Body of pancreas (tissue), 4 donors: ENCODE data around the gene OAS1. TPM values are rescaled to one million over a fixed set of nuclear protein-coding genes. Genes with fewer than 3 reads are reported as not detected.

Source experiments
- ATAC-seq: fragments of 150-250 bp; one replicate; pipeline ENCODE4 v1.9.1; 2016
- DNase-seq, 4 donors: peaks; one replicate each; pipeline ENCODE4 v3.0.0-alpha.2; 2019
- H3K27ac ChIP-seq, 4 donors: fragments of 200-600 bp; sonication (generic); 1 replicate in 3 of 4; 2 replicates in 1 of 4; pipeline versions ENCODE4 v1.5.1 to v1.6.1; 2016 to 2019; ENCODE audit warnings: mild to moderate bottlenecking in 1 of 4, mixed read lengths in 1 of 4, moderate library complexity in 1 of 4
- H3K27me3 ChIP-seq, 2 donors: fragments of 200-600 bp; sonication (generic); one replicate each; pipeline ENCODE4 v1.6.0; 2016; ENCODE audit warnings: mild to moderate bottlenecking in 1 of 2
- H3K36me3 ChIP-seq, 2 donors: fragments of 200-600 bp; sonication (generic); replicated peaks in 1 of 2; 2 replicates each; pipeline ENCODE4 v1.5.1; 2016; ENCODE audit warnings: low read depth in 2 of 2; ENCODE audit not compliant: insufficient read depth in 1 of 2
- H3K4me1 ChIP-seq: fragments of 200-600 bp; sonication (generic); one replicate; pipeline ENCODE4 v1.6.0; 2016
- H3K4me3 ChIP-seq, 2 donors: fragments of 200-600 bp; sonication (generic); 1 replicate in 1 of 2; 2 replicates in 1 of 2; pipeline ENCODE4 v1.5.1; 2016 to 2019
- H3K9me3 ChIP-seq, 3 donors: fragments of 200-600 bp; sonication (generic); 1 replicate in 2 of 3; 2 replicates in 1 of 3; pipeline ENCODE4 v1.5.1; 2016
- POLR2A ChIP-seq, 3 donors: fragments of 450-650 bp; IDR thresholded peaks; one replicate each; pipeline ENCODE4 v1.6.1; 2016; ENCODE audit warnings: antibody characterized with exemption in 3 of 3, mild to moderate bottlenecking in 2 of 3
- WGBS, 2 donors: methylation state at CpG; one replicate each; pipeline ENCODE4 v1.1.5; 2017; 5-methylcytosine and 5-hydroxymethylcytosine counted together
- intact Hi-C: fragments of 100-400 bp; cut with DNase I; formaldehyde crosslinking; loops from one replicate; pipeline ENCODE4 v1.15.1; 2023
- total RNA-seq, 2 donors: library from RNA; depleted of rRNA; stranded (reverse); fragments of >200 nt; gene quantifications; one replicate each; pipeline ENCODE4 v1.1.0, GENCODE V29; 2016
- TF ChIP-seq, protein P1 (sequence below), 7 experiments: fragments of 450-650 bp in 4 of 7; fragments of 200-600 bp in 3 of 7; sonication (generic) in 3 of 7; IDR thresholded peaks; one replicate each; pipeline ENCODE4 v1.5.1; 2016 to 2019; ENCODE audit warnings: antibody characterized with exemption in 7 of 7

The OAS1 gene
- 1 to 10 TPM; 4.3 to 7.8 TPM for total RNA-seq

GRCh38 chr12:112906712-112907414 lies at the start of gene OAS1:
OAS1 (plus strand) TSS chr12:112906962; CDS start chr12:112907040, 78 bp downstream.
- DNase-seq (peak in 3 of 4 donors; percentile 23 to 66 (median 24)), ATAC-seq (peak; percentile 83)
- intact Hi-C loops: no loop called here
- TF ChIP-seq, protein P1, sequence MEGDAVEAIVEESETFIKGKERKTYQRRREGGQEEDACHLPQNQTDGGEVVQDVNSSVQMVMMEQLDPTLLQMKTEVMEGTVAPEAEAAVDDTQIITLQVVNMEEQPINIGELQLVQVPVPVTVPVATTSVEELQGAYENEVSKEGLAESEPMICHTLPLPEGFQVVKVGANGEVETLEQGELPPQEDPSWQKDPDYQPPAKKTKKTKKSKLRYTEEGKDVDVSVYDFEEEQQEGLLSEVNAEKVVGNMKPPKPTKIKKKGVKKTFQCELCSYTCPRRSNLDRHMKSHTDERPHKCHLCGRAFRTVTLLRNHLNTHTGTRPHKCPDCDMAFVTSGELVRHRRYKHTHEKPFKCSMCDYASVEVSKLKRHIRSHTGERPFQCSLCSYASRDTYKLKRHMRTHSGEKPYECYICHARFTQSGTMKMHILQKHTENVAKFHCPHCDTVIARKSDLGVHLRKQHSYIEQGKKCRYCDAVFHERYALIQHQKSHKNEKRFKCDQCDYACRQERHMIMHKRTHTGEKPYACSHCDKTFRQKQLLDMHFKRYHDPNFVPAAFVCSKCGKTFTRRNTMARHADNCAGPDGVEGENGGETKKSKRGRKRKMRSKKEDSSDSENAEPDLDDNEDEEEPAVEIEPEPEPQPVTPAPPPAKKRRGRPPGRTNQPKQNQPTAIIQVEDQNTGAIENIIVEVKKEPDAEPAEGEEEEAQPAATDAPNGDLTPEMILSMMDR (IDR thresholded peaks at IDR 0.05): no peak
- TF ChIP-seq POLR2A (IDR thresholded peaks at IDR 0.05): peak in 2 of 3 donors; percentile 41 to 49
- Histone ChIP-seq H3K9me3 (no peaks in the 10 kb centered on the region), H3K27ac (peak within 1 kb of the TSS in 3 of 4 donors; percentile 30 to 83 (median 62)), H3K4me3 (peak within 1 kb of the TSS in 1 of 2 donors; percentile 9), H3K36me3 (no peaks in the 10 kb centered on the region), H3K4me1 (peaks cover 20% of the 10 kb centered on the region), H3K27me3 (no peaks in the 10 kb centered on the region)
- WGBS, 2 donors: 7 to 9% methylated on average over 2 to 4 of the region's 4 CpGs

- 55 to 56% methylated on average over 3 of the region's 3 CpGs for WGBS, 2 donors
- H3K27me3 ChIP-seq: no peaks in the 10 kb centered on the region
- no peaks in the 10 kb centered on the region for H3K4me1 ChIP-seq
- H3K27ac ChIP-seq: no peak overlapping the region
- no peak overlapping the region for H3K4me3 ChIP-seq
- no peaks in the 10 kb centered on the region for H3K36me3 ChIP-seq
- intact Hi-C loops: no loop called here
- TF ChIP-seq POLR2A (IDR thresholded peaks at IDR 0.05): no peak
- TF ChIP-seq, protein P1 (IDR thresholded peaks at IDR 0.05): no peak
- DNase-seq: no peak
- ATAC-seq: no peak
- H3K9me3 ChIP-seq: no peaks in the 10 kb centered on the region
Measured at GRCh38 chr12:112859291-112859690, 47.5 kb upstream of the OAS1 start.

DNA sequence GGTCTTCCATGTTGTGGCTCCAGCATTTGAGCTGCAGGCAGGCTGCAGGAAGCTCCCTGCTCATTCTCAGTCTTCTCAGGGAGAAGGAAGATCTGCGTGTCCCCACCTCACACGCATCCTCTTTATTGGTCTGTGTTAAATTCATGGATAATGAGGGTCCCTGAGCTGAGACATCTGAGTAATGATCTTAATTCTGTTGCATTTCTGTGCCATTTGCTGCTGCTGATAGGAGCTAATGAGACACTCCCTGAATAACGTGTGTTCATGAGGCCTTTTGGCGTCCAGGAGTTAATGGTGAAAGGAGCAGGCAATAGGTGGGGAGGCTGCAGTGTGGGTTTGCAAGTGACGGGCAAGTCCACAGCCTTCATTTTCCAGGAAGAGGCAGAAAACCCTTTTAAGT lies 46.6 kb upstream of the OAS1 start:
- ATAC-seq (no peak), DNase-seq (no peak)
- Histone ChIP-seq H3K4me3 (no peak overlapping the region), H3K27me3 (no peaks in the 10 kb centered on the region), H3K4me1 (no peaks in the 10 kb centered on the region), H3K36me3 (no peaks in the 10 kb centered on the region), H3K9me3 (no peaks in the 10 kb centered on the region), H3K27ac (no peak overlapping the region)
- intact Hi-C loops: no loop called here
- WGBS, 2 donors: 39 to 48% methylated on average over 5 of the region's 5 CpGs
- TF ChIP-seq, protein P1 (IDR thresholded peaks at IDR 0.05): no peak

DNA sequence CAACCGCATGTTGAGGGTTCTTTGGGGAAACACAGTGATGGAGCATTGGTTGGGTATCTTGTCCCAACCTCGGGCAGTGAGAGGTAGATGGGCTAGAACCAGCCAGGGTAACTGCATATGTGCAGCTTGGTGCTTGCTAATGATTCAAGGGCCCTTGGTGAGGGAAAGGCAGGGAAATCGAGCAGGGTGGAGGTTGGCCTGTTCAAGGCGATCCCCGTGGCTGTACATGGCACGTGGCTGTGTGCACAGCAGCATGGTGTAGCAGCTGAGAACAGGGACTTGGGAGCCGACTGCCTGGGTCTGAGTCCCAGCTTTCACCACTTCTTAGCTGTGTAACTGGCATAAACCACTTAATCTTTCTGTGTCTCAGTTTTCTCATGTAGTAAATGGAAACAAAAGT lies 45.5 kb upstream of the OAS1 start:
- no peaks in the 10 kb centered on the region for H3K27me3 ChIP-seq
- H3K36me3 ChIP-seq: no peaks in the 10 kb centered on the region
- H3K27ac ChIP-seq: no peak overlapping the region
- intact Hi-C loops: no loop called here
- TF ChIP-seq, protein P1 (IDR thresholded peaks at IDR 0.05): no peak
- TF ChIP-seq POLR2A (IDR thresholded peaks at IDR 0.05): no peak
- H3K4me1 ChIP-seq: no peaks in the 10 kb centered on the region
- ATAC-seq: no peak
- DNase-seq: no peak
- H3K9me3 ChIP-seq: no peaks in the 10 kb centered on the region
- H3K4me3 ChIP-seq: no peak overlapping the region
- WGBS, 2 donors: 66 to 76% methylated on average over 7 of the region's 7 CpGs
